Liver (tissue), 9 donors: Measurements from ENCODE around the gene WFS1. TPM values are rescaled to one million over a fixed set of nuclear protein-coding genes. Genes with fewer than 3 reads are reported as not detected.

ENCODE experiments used
- DNase-seq: peaks from one replicate; pipeline ENCODE4 v3.0.0-alpha.2; 2017; ENCODE audit warnings: low spot score
- H3K27ac ChIP-seq, 2 donors: one replicate each; pipeline ENCODE4 v1.7.0; 2013; ENCODE audit warnings: inconsistent platforms in 2 of 2, low read length in 2 of 2, control low read depth in 1 of 2, low read depth in 1 of 2, mild to moderate bottlenecking in 1 of 2
- H3K27me3 ChIP-seq, 4 donors: one replicate each; pipeline versions ENCODE4 v1.6.1 to v1.7.0; 2013; ENCODE audit warnings: low read length in 3 of 4, inconsistent platforms in 1 of 4, mild to moderate bottlenecking in 1 of 4, moderate library complexity in 1 of 4; ENCODE audit not compliant: control insufficient read depth in 4 of 4, insufficient read depth in 4 of 4
- H3K36me3 ChIP-seq, 4 donors: one replicate each; pipeline versions ENCODE4 v1.6.1 to v1.7.0; 2013; ENCODE audit warnings: low read length in 3 of 4, mild to moderate bottlenecking in 3 of 4, low read depth in 1 of 4, moderate library complexity in 1 of 4; ENCODE audit not compliant: control insufficient read depth in 4 of 4, insufficient read depth in 3 of 4
- H3K4me1 ChIP-seq, 4 donors: one replicate each; pipeline versions ENCODE4 v1.6.1 to v1.7.0; 2013; ENCODE audit warnings: low read length in 3 of 4, mild to moderate bottlenecking in 3 of 4, moderate library complexity in 1 of 4; ENCODE audit not compliant: control insufficient read depth in 4 of 4, insufficient read depth in 4 of 4
- H3K4me3 ChIP-seq, 3 donors: one replicate each; pipeline versions ENCODE4 v1.6.1 to v1.7.0; 2013; ENCODE audit warnings: low read length in 3 of 3, control low read depth in 1 of 3, low read depth in 1 of 3, mild to moderate bottlenecking in 1 of 3
- H3K9ac ChIP-seq, 2 donors: one replicate each; pipeline ENCODE4 v1.7.0; 2013; ENCODE audit warnings: low read length in 2 of 2, mild to moderate bottlenecking in 2 of 2, moderate library complexity in 2 of 2, control low read depth in 1 of 2, low read depth in 1 of 2
- H3K9me3 ChIP-seq, 4 donors: one replicate each; pipeline versions ENCODE4 v1.6.1 to v1.7.0; 2013; ENCODE audit warnings: low read length in 3 of 4; ENCODE audit not compliant: control insufficient read depth in 4 of 4
- EGR1 ChIP-seq, 2 donors: IDR thresholded peaks; 2 replicates each; pipeline ENCODE4 v1.6.1; 2016 to 2018; ENCODE audit warnings: antibody characterized with exemption in 2 of 2, low read depth in 2 of 2
- FOXA1 ChIP-seq: IDR thresholded peaks from 2 replicates; pipeline ENCODE4 v1.6.1; 2016; ENCODE audit warnings: antibody characterized with exemption
- FOXA2 ChIP-seq: IDR thresholded peaks from 2 replicates; pipeline ENCODE4 v1.6.1; 2016; ENCODE audit warnings: antibody characterized with exemption
- GABPA ChIP-seq, 2 donors: IDR thresholded peaks in 1 of 2; conservative IDR thresholded peaks in 1 of 2; 2 replicates each; pipeline ENCODE4 v1.6.1; 2016; ENCODE audit warnings: antibody characterized with exemption in 2 of 2, mild to moderate bottlenecking in 1 of 2, moderate library complexity in 1 of 2
- HNF4A ChIP-seq, 2 donors: conservative IDR thresholded peaks; 2 replicates each; pipeline ENCODE4 v1.6.1; 2016; ENCODE audit warnings: antibody characterized with exemption in 2 of 2, mild to moderate bottlenecking in 2 of 2
- HNF4G ChIP-seq: IDR thresholded peaks from 2 replicates; pipeline ENCODE4 v1.6.1; 2016; ENCODE audit warnings: antibody characterized with exemption
- JUND ChIP-seq, 2 donors: IDR thresholded peaks; 2 replicates each; pipeline ENCODE4 v1.6.1; 2016; ENCODE audit warnings: antibody characterized with exemption in 2 of 2
- NR2F2 ChIP-seq: IDR thresholded peaks from 2 replicates; pipeline ENCODE4 v1.6.1; 2016; ENCODE audit warnings: antibody characterized with exemption
- RAD21 ChIP-seq, 2 donors: IDR thresholded peaks; 2 replicates each; pipeline ENCODE4 v1.6.1; 2016; ENCODE audit warnings: antibody characterized with exemption in 2 of 2, mild to moderate bottlenecking in 2 of 2
- RXRA ChIP-seq, 2 donors: IDR thresholded peaks; 2 replicates each; pipeline ENCODE4 v1.6.1; 2017 to 2018; ENCODE audit warnings: antibody characterized with exemption in 2 of 2, mild to moderate bottlenecking in 1 of 2
- SP1 ChIP-seq: IDR thresholded peaks from 2 replicates; pipeline ENCODE4 v1.6.1; 2018; ENCODE audit warnings: antibody characterized with exemption, mild to moderate bottlenecking
- TAF1 ChIP-seq: conservative IDR thresholded peaks from 2 replicates; pipeline ENCODE4 v1.6.1; 2016; ENCODE audit warnings: antibody characterized with exemption, mild to moderate bottlenecking
- YY1 ChIP-seq: IDR thresholded peaks from 2 replicates; pipeline ENCODE4 v1.6.1; 2016; ENCODE audit warnings: antibody characterized with exemption, mild to moderate bottlenecking
- WGBS: extraction: QIAGEN DNeasy Blood & Tissue Kit; methylation state at CpG from one replicate; pipeline ENCODE4 v1.1.7; 2013; 5-methylcytosine and 5-hydroxymethylcytosine counted together
- polyA plus RNA-seq, 2 donors: library from polyadenylated mRNA; stranded (reverse) in 1 of 2; unstranded in 1 of 2; fragments of 200-250 nt in 1 of 2; fragments of >200 nt in 1 of 2; fragmentation: Nextera tagmentation in 1 of 2; extraction: Ambion mirVana in 1 of 2; gene quantifications; one replicate each; pipeline versions ENCODE4 v1.2.1 to v1.2.3, GENCODE V29; 2013 to 2015
- total RNA-seq, 2 donors: library from RNA; depleted of rRNA; stranded (reverse); fragments of >200 nt; gene quantifications; one replicate each; pipeline ENCODE4 v1.2.3, GENCODE V29; 2014
- TF ChIP-seq, protein P1 (sequence below): IDR thresholded peaks from 2 replicates; pipeline ENCODE4 v1.6.1; 2016; ENCODE audit warnings: antibody characterized with exemption
- TF ChIP-seq, protein P2 (sequence below): IDR thresholded peaks from 2 replicates; pipeline ENCODE4 v1.6.1; 2016; ENCODE audit warnings: antibody characterized with exemption
- TF ChIP-seq, protein P3 (sequence below): IDR thresholded peaks from 2 replicates; pipeline ENCODE4 v1.6.1; 2016; ENCODE audit warnings: antibody characterized with exemption
- TF ChIP-seq, protein P4 (sequence below): fragments of 150-350 bp; IDR thresholded peaks from 2 replicates; pipeline ENCODE4 v1.5.1; 2017; ENCODE audit warnings: improper control_type of control experiment, low read depth, low read length; ENCODE audit not compliant: missing input control
- TF ChIP-seq, protein P5 (sequence below): IDR thresholded peaks from 2 replicates; pipeline ENCODE4 v1.6.1; 2016; ENCODE audit warnings: antibody characterized with exemption, mild to moderate bottlenecking
- donor health status: healthy.
- donor health status: healthy.
- donor health status: healthy.
- donor health status: healthy.
- donor health status: healthy.

The WFS1 gene
- total and polyA plus RNA-seq, 4 donors: 6.0 to 23.9 (median 13.0) TPM

DNA sequence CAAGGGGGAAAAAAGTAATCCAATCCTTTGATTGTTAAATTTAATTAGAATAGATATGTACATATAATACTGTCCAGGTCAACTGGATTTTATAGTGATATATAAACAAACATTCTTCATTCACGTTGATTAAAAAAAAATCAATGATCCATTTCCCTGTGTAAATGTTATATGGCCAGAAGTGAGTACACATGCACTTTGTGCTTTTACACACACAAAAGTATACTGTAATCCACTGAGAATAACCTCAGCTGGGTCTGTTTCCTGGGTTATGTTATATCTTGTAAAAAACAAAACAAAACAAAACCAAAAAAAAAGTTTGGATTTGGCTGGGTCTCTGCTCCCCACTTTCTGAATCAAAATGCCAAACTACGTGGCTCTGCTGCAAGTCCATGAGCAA is 51.7 kb downstream of the WFS1 start:
- Histone ChIP-seq H3K27ac (no peak overlapping the region), H3K4me1 (no peaks in the 10 kb centered on the region), H3K9me3 (no peaks in the 10 kb centered on the region), H3K27me3 (no peaks in the 10 kb centered on the region), H3K4me3 (no peak overlapping the region), H3K36me3 (no peaks in the 10 kb centered on the region), H3K9ac (no peak overlapping the region)
- 59% methylated on average over 2 of the region's 2 CpGs for WGBS
- DNase-seq: no peak
- TF ChIP-seq SP1 (no peak), GABPA (IDR thresholded peaks at IDR 0.05 in 1 of 2, conservative IDR thresholded peaks at IDR 0.05 in 1 of 2) (no peak), JUND (IDR thresholded peaks at IDR 0.05) (no peak), FOXA1 (no peak), NR2F2 (no peak), FOXA2 (no peak), HNF4A (conservative IDR thresholded peaks at IDR 0.05) (no peak)
- TF ChIP-seq, protein P1, sequence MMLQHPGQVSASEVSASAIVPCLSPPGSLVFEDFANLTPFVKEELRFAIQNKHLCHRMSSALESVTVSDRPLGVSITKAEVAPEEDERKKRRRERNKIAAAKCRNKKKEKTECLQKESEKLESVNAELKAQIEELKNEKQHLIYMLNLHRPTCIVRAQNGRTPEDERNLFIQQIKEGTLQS: no peak
- TF ChIP-seq, protein P2, sequence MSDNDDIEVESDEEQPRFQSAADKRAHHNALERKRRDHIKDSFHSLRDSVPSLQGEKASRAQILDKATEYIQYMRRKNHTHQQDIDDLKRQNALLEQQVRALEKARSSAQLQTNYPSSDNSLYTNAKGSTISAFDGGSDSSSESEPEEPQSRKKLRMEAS: no peak

DNA sequence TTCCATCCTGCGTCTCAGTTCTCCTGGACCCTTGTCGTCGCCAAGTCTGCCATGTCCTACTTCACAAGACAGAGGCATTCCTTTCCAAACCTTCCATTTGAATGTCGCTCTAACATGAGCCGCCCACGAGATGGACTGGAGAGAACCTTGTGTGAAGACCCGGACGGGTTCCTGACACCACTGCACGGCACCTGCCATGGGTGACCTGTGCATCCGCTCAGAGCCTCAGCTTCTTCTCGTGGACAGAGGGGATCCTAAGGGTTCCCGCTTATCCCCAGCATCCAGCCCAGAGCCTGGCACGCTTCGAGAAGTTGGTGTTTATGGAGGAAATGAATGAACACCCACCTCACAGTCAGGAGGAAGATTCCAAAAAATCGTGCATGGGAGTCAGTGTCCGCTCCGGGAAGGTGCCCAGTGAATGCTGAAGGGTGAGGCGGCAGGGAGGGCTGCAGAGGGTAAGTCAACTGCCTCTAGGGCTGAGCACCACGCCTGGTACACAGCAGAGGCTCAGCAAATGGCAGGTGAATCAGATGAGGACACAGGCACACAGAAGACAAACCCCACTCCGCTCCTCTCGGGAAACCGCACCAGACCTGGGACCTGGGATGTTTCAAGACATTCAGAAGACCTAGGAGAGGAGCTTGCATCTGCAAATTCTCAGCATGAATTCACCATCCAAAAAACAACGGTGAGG is 52.6 kb downstream of the WFS1 start:
- Histone ChIP-seq H3K9ac (no peak overlapping the region), H3K9me3 (no peaks in the 10 kb centered on the region), H3K4me3 (no peak overlapping the region), H3K36me3 (no peaks in the 10 kb centered on the region), H3K27me3 (no peaks in the 10 kb centered on the region), H3K27ac (no peak overlapping the region), H3K4me1 (no peaks in the 10 kb centered on the region)
- 88% methylated on average over 23 of the region's 23 CpGs for WGBS
- DNase-seq: no peak
- TF ChIP-seq HNF4A (conservative IDR thresholded peaks at IDR 0.05) (no peak), RAD21 (IDR thresholded peaks at IDR 0.05) (no peak), TAF1 (no peak), JUND (IDR thresholded peaks at IDR 0.05) (no peak), YY1 (no peak), HNF4G (no peak), RXRA (IDR thresholded peaks at IDR 0.05) (no peak), FOXA1 (no peak), NR2F2 (no peak), SP1 (no peak), FOXA2 (no peak), GABPA (IDR thresholded peaks at IDR 0.05 in 1 of 2, conservative IDR thresholded peaks at IDR 0.05 in 1 of 2) (no peak), EGR1 (IDR thresholded peaks at IDR 0.05; ENCODE audit: low read depth in 2 of 2) (no peak)
- TF ChIP-seq, protein P3, sequence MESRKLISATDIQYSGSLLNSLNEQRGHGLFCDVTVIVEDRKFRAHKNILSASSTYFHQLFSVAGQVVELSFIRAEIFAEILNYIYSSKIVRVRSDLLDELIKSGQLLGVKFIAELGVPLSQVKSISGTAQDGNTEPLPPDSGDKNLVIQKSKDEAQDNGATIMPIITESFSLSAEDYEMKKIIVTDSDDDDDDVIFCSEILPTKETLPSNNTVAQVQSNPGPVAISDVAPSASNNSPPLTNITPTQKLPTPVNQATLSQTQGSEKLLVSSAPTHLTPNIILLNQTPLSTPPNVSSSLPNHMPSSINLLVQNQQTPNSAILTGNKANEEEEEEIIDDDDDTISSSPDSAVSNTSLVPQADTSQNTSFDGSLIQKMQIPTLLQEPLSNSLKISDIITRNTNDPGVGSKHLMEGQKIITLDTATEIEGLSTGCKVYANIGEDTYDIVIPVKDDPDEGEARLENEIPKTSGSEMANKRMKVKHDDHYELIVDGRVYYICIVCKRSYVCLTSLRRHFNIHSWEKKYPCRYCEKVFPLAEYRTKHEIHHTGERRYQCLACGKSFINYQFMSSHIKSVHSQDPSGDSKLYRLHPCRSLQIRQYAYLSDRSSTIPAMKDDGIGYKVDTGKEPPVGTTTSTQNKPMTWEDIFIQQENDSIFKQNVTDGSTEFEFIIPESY: no peak
- TF ChIP-seq, protein P4, sequence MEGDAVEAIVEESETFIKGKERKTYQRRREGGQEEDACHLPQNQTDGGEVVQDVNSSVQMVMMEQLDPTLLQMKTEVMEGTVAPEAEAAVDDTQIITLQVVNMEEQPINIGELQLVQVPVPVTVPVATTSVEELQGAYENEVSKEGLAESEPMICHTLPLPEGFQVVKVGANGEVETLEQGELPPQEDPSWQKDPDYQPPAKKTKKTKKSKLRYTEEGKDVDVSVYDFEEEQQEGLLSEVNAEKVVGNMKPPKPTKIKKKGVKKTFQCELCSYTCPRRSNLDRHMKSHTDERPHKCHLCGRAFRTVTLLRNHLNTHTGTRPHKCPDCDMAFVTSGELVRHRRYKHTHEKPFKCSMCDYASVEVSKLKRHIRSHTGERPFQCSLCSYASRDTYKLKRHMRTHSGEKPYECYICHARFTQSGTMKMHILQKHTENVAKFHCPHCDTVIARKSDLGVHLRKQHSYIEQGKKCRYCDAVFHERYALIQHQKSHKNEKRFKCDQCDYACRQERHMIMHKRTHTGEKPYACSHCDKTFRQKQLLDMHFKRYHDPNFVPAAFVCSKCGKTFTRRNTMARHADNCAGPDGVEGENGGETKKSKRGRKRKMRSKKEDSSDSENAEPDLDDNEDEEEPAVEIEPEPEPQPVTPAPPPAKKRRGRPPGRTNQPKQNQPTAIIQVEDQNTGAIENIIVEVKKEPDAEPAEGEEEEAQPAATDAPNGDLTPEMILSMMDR: no peak
- TF ChIP-seq, protein P5, sequence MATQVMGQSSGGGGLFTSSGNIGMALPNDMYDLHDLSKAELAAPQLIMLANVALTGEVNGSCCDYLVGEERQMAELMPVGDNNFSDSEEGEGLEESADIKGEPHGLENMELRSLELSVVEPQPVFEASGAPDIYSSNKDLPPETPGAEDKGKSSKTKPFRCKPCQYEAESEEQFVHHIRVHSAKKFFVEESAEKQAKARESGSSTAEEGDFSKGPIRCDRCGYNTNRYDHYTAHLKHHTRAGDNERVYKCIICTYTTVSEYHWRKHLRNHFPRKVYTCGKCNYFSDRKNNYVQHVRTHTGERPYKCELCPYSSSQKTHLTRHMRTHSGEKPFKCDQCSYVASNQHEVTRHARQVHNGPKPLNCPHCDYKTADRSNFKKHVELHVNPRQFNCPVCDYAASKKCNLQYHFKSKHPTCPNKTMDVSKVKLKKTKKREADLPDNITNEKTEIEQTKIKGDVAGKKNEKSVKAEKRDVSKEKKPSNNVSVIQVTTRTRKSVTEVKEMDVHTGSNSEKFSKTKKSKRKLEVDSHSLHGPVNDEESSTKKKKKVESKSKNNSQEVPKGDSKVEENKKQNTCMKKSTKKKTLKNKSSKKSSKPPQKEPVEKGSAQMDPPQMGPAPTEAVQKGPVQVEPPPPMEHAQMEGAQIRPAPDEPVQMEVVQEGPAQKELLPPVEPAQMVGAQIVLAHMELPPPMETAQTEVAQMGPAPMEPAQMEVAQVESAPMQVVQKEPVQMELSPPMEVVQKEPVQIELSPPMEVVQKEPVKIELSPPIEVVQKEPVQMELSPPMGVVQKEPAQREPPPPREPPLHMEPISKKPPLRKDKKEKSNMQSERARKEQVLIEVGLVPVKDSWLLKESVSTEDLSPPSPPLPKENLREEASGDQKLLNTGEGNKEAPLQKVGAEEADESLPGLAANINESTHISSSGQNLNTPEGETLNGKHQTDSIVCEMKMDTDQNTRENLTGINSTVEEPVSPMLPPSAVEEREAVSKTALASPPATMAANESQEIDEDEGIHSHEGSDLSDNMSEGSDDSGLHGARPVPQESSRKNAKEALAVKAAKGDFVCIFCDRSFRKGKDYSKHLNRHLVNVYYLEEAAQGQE: no peak
- TF ChIP-seq, protein P1: no peak
- TF ChIP-seq, protein P2: no peak
